SIG-M5 treated with dmso at 0.1 percent for 504 hours (cell line): ENCODE measurements around the gene ZNF74.
"Not testable (repeated sequence)": the region's sequence is repeated elsewhere in the genome, so short reads cannot be mapped to it uniquely, and the experiment has no call there.

Source experiments
- DNase-seq: peaks from one replicate; lab custom pipeline; 2025; ENCODE audit not compliant: unreplicated experiment; lab: John Stamatoyannopoulos, UW

ZNF74 gene

GRCh38 chr22:20441631-20442484, 47.9 kb downstream of the ZNF74 start:
- peak; percentile 21 for DNase-seq

GRCh38 chr22:20442485-20443284, 48.7 kb downstream of the ZNF74 start:
- no peak for DNase-seq

GRCh38 chr22:20444325-20444724, 50.4 kb downstream of the ZNF74 start:
- no peak for DNase-seq

GRCh38 chr22:20446383-20446970, 52.5 kb downstream of the ZNF74 start:
- no peak for DNase-seq

- no peak for DNase-seq
These were observed 54.7 kb downstream of the ZNF74 start for GRCh38 chr22:20448630-20449029.

GRCh38 chr22:20449819-20450550, 56.0 kb downstream of the ZNF74 start:
- DNase-seq, result no peak

GRCh38 chr22:20450551-20450906, 56.6 kb downstream of the ZNF74 start:
- no peak for DNase-seq

GRCh38 chr22:20451129-20451778, 57.3 kb downstream of the ZNF74 start:
- DNase-seq, result not testable (repeated sequence)

GRCh38 chr22:20451920-20452319, 58.0 kb downstream of the ZNF74 start:
- no peak for DNase-seq

GRCh38 chr22:20453222-20453621, 59.3 kb downstream of the ZNF74 start:
- DNase-seq, result no peak

GRCh38 chr22:20455709-20456063, 61.7 kb downstream of the ZNF74 start:
- DNase-seq, result no peak

GRCh38 chr22:20456064-20456721, 62.2 kb downstream of the ZNF74 start:
- DNase-seq, result peak; percentile 79

GRCh38 chr22:20456722-20457076, 62.7 kb downstream of the ZNF74 start:
- DNase-seq, result no peak

GRCh38 chr22:20457506-20458240, 63.7 kb downstream of the ZNF74 start:
- DNase-seq, result no peak
